Panc1 (cell line): ENCODE data around the gene FAM222B. TPM values are rescaled to one million over a fixed set of nuclear protein-coding genes. Genes with fewer than 3 reads are reported as not detected.

Experiments
- ATAC-seq: fragments of 200-7000 bp; cut with Tn5 transposase; 2 replicates; pipeline ENCODE4 v1.9.1; 2020; ENCODE audit warnings: mild to moderate bottlenecking, moderate library complexity
- BruUV-seq: library from RNA; stranded (reverse); fragments of 400-500 nt; replicated peaks from 2 replicates; lab custom pipeline; 2021; lab: Mats Ljungman, UMichigan
- CTCF ChIA-PET: fragments of 300-600 bp; sonication (Branson Sonifier 250); formaldehyde crosslinking; loops from one replicate; lab custom pipeline; 2022; ENCODE audit warnings: antibody characterized with exemption; lab: Charles Lee
- POLR2A ChIA-PET: fragments of 300-600 bp; sonication (Branson Sonifier 250); formaldehyde crosslinking; loops from one replicate; lab custom pipeline; 2022; ENCODE audit warnings: antibody characterized with exemption; lab: Charles Lee
- DNase-seq: peaks from one replicate; pipeline ENCODE4 v3.0.0-alpha.2; 2010; ENCODE audit warnings: low read depth, low spot score
- H3K27ac ChIP-seq: 2 replicates; pipeline ENCODE4 v1.5.1; 2011; ENCODE audit warnings: mild to moderate bottlenecking, low read length, inconsistent platforms
- H3K27me3 ChIP-seq: fragments of 200-500 bp; sonication (Bioruptor generic); 2 replicates; pipeline ENCODE4 v1.6.0; 2014; ENCODE audit warnings: low read length, inconsistent platforms; ENCODE audit not compliant: control insufficient read depth, insufficient read depth
- H3K36me3 ChIP-seq: fragments of 200-500 bp; sonication (Bioruptor generic); 2 replicates; pipeline ENCODE4 v1.5.1; 2014; ENCODE audit warnings: inconsistent platforms, mild to moderate bottlenecking, low read length, moderate library complexity; ENCODE audit not compliant: control insufficient read depth, insufficient read depth
- H3K4me1 ChIP-seq: 2 replicates; pipeline ENCODE4 v1.5.1; 2011; ENCODE audit warnings: inconsistent platforms, mild to moderate bottlenecking, low read length, moderate library complexity; ENCODE audit not compliant: control insufficient read depth, insufficient read depth
- H3K4me3 ChIP-seq, 2 experiments: 2 replicates each; pipeline ENCODE4 v1.5.1; 2011 to 2012; ENCODE audit warnings: low read depth in 2 of 2, low read length in 2 of 2, mild to moderate bottlenecking in 2 of 2, inconsistent platforms in 1 of 2, moderate library complexity in 1 of 2
- H3K9me3 ChIP-seq: fragments of 200-500 bp; sonication (Bioruptor generic); 2 replicates; pipeline ENCODE4 v1.5.1; 2014; ENCODE audit warnings: low read depth, mild to moderate bottlenecking, inconsistent platforms, low read length, moderate library complexity; ENCODE audit not compliant: control insufficient read depth, insufficient read depth
- CTCF ChIP-seq: fragments of 450-650 bp; IDR thresholded peaks from 2 replicates; pipeline ENCODE4 v1.5.1; 2017; ENCODE audit warnings: mild to moderate bottlenecking
- POLR2AphosphoS5 ChIP-seq: IDR thresholded peaks from 2 replicates; pipeline ENCODE4 v1.6.1; 2012; ENCODE audit warnings: mild to moderate bottlenecking, low read depth, low read length, moderate library complexity
- SIN3A ChIP-seq: IDR thresholded peaks from 2 replicates; pipeline ENCODE4 v1.6.1; 2012; ENCODE audit warnings: low read depth, mild to moderate bottlenecking, low read length, moderate library complexity, borderline replicate concordance; ENCODE audit not compliant: insufficient read depth
- TCF7L2 ChIP-seq: IDR thresholded peaks from 2 replicates; pipeline ENCODE4 v1.6.1; 2011; ENCODE audit warnings: mild to moderate bottlenecking, low read depth, low read length, inconsistent platforms
- in situ Hi-C: cut with HindIII; loops from 2 replicates; pipeline ENCODE4 v1.10.0; 2016; ENCODE audit warnings: low sequenced_read_pairs, low pct_unique_long_range_greater_than_20kb
- intact Hi-C: fragments of 100-400 bp; cut with micrococcal nuclease; formaldehyde crosslinking; loops from one replicate; pipeline ENCODE4 v1.10.0; 2022; ENCODE audit not compliant: unreplicated experiment
- total RNA-seq: library from RNA; stranded (reverse); gene quantifications from one replicate; pipeline ENCODE4 v1.2.1, GENCODE V29; 2021; ENCODE audit not compliant: unreplicated experiment
- TF ChIP-seq, protein P1 (sequence below), 2 experiments: IDR thresholded peaks; 2 replicates each; pipeline ENCODE4 v1.6.1; 2011 to 2012; ENCODE audit warnings: low read depth in 2 of 2, control low read depth in 1 of 2, low read length in 1 of 2, mild to moderate bottlenecking in 1 of 2, moderate library complexity in 1 of 2; ENCODE audit not compliant: insufficient read depth in 1 of 2

Gene FAM222B
- total RNA-seq, 1 experiment from 2014 or later, result 38.5 TPM

DNA sequence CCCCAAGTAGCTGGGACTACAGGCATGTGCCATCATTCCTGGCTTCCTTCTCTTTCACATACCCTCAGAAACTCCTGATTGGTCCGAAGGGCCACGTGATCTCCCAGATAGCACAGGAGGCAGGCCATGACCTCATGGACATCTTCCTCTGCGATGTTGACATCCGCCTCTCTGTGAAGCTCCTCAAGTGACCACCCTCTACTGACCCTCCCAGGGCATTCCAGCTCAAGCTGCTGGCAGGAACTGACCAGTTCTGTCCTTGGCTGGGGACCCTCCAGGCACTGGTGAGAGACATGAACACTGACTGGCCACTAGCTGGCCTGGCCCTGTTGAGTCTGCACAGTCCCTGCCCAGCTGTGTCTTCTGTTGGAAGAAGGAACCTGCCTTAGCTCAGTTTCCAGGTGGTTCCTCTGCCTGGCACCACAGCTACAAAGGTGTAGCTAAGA lies 17.8 kb upstream of the FAM222B start:
- intact Hi-C loops, result no loop called here
- ChIA-PET CTCF (interaction anchor here (0.6 kb wide), 1 partner anchor 19 kb away, joined by 3 read pairs; no protein-coding TSS in a partner anchor), POLR2A (interaction anchor here (0.8 kb wide), 1 partner anchor 11 kb away, joined by 3 read pairs; no protein-coding TSS in a partner anchor)
- ATAC-seq, result no peak
- no peak overlapping the region for H3K27ac ChIP-seq
- no peak for TF ChIP-seq SIN3A
- TF ChIP-seq, protein P1, sequence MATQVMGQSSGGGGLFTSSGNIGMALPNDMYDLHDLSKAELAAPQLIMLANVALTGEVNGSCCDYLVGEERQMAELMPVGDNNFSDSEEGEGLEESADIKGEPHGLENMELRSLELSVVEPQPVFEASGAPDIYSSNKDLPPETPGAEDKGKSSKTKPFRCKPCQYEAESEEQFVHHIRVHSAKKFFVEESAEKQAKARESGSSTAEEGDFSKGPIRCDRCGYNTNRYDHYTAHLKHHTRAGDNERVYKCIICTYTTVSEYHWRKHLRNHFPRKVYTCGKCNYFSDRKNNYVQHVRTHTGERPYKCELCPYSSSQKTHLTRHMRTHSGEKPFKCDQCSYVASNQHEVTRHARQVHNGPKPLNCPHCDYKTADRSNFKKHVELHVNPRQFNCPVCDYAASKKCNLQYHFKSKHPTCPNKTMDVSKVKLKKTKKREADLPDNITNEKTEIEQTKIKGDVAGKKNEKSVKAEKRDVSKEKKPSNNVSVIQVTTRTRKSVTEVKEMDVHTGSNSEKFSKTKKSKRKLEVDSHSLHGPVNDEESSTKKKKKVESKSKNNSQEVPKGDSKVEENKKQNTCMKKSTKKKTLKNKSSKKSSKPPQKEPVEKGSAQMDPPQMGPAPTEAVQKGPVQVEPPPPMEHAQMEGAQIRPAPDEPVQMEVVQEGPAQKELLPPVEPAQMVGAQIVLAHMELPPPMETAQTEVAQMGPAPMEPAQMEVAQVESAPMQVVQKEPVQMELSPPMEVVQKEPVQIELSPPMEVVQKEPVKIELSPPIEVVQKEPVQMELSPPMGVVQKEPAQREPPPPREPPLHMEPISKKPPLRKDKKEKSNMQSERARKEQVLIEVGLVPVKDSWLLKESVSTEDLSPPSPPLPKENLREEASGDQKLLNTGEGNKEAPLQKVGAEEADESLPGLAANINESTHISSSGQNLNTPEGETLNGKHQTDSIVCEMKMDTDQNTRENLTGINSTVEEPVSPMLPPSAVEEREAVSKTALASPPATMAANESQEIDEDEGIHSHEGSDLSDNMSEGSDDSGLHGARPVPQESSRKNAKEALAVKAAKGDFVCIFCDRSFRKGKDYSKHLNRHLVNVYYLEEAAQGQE (IDR thresholded peaks at IDR 0.05; ENCODE audit: insufficient read depth in 1 of 2, low read depth in 2 of 2, low read length in 1 of 2), result no peak
- TF ChIP-seq CTCF, result no peak
- no peak for TF ChIP-seq TCF7L2
- TF ChIP-seq POLR2AphosphoS5, result no peak
- no peaks in the 10 kb centered on the region for H3K9me3 ChIP-seq
- no peaks in the 10 kb centered on the region for H3K27me3 ChIP-seq
- H3K36me3 ChIP-seq, result peaks cover 4% of the 10 kb centered on the region; the same call in 1 of the 2 replicates
- peaks cover 8% of the 10 kb centered on the region for H3K4me1 ChIP-seq
- BruUV-seq, result no TSS peak
- no peak overlapping the region for H3K4me3 ChIP-seq
- in situ Hi-C loops, result no loop called here
- DNase-seq, result no peak

GRCh38 chr17:28858801-28859355 lies 16.3 kb upstream of the FAM222B start:
- no TSS peak for BruUV-seq
- POLR2A ChIA-PET, result no interaction called here
- DNase-seq, result no peak
- Histone ChIP-seq H3K36me3 (peaks cover 6% of the 10 kb centered on the region; the same call in 1 of the 2 replicates), H3K27ac (no peak overlapping the region), H3K27me3 (no peaks in the 10 kb centered on the region), H3K4me1 (peaks cover 9% of the 10 kb centered on the region), H3K4me3 (no peak overlapping the region), H3K9me3 (no peaks in the 10 kb centered on the region)
- in situ Hi-C loops, result no loop called here
- CTCF ChIA-PET, result no interaction called here
- ATAC-seq, result no peak
- intact Hi-C loops, result no loop called here
- no peak for TF ChIP-seq TCF7L2
- TF ChIP-seq POLR2AphosphoS5, result no peak
- TF ChIP-seq SIN3A, result no peak
- no peak for TF ChIP-seq CTCF
- TF ChIP-seq, protein P1 (IDR thresholded peaks at IDR 0.05; ENCODE audit: insufficient read depth in 1 of 2, low read depth in 2 of 2, low read length in 1 of 2), result no peak
